Stimulated activated naive CD4-positive, alpha-beta T cell treated with Interleukin-2 at 50 U/mL for 16 hours (primary cell): ENCODE data around the gene STRBP.
"Not testable (repeated sequence)": the region's sequence is repeated elsewhere in the genome, so short reads cannot be mapped to it uniquely, and the experiment has no call there.

Experiments used
- DNase-seq: peaks from one replicate; lab custom pipeline; 2025; lab: John Stamatoyannopoulos, UW

STRBP gene

DNA sequence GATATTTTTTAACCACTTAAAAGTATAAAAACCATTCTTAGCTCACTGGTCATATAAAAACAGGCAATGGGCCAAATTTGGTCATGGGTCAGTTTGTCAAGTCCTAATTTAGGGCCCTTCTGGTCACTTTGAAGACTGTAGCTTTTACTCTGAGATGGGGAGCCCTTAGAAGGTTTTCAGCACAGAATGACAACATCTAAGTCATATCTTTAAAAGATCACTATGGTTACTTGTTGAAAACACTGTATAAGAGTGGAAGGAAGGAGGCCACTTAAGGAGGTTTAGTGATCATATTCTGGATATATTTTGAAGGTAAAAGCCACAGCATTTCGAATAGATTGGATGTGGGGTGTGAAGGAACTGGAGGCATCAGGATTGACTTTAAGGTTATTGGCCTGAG, 76.7 kb downstream of the STRBP start:
- DNase-seq = no peak

DNA sequence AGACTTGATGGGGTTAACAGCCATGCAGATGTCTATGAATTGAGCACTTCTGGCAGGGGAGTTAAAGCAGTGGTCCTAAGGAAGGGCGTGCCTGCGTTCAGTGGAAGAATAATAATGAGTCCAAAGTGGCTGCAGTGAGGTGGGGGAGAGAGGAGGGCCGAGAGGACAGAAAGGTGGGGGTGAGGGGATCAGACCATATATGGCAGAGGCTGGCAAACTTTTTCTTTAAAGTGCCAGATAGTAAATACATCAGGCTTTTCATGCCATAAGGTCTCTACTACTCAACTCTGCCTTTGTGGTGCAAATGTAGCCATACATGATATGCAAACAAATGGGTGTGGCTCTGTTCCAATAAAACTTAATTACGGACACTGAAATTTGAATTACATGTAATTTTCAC, 77.1 kb downstream of the STRBP start:
- no peak for DNase-seq

DNA sequence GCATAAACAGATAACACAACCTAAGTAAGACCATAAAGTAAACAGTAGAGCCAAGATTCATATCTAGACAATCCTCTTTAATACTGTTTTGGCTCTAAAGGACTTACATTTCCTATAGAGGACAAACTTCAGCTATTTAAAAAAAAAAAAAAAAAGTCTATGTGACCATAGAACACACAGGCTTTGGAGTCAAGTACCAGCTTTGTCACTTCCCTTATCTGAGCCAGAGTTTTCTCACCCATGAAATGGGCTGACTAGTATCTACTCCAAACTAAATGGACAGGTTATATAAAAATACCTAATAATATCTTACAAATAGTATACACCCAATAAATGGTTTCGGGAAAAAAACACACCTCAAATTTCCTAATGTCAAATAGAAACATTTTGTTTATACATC, 81.3 kb downstream of the STRBP start:
- DNase-seq = no peak

DNA sequence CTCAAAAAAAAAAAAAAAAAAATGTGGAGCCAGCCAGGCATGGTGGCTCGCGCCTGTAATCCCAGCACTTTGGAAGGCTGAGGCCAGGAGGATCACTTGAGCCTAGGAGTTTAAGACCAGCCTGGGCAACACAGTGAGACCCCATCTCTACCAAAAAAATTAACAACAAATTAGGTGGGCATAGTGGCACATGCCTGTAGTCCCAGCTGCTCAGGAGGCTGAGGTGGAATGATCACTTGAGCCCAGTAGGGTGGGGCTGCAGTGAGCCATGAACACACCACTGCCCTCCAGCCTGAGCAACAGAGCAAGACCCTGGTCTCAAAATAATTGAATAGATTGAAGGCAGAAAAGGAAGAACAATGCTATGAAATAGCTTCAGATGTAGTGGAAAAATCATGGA, 82.4 kb downstream of the STRBP start:
- DNase-seq = not testable (repeated sequence)

DNA sequence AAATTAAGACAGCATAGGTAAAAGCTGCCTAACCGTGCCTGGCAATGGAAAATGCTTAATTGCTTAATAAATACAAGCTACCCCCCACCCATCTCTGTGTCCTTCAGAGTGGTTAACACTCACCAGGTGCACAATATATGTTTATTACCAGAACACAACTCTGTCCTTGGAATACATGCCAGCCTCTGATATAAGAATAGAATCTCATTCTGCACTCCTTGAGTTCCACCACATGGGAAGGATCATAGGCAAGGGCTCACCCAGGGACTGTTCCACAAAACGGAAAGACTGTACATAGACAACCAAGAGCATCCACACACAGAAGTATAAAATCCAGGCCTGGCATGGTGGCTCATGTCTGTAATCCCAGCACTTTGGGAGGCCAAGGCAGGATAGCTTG, 91.4 kb downstream of the STRBP start:
- DNase-seq = no peak

DNA sequence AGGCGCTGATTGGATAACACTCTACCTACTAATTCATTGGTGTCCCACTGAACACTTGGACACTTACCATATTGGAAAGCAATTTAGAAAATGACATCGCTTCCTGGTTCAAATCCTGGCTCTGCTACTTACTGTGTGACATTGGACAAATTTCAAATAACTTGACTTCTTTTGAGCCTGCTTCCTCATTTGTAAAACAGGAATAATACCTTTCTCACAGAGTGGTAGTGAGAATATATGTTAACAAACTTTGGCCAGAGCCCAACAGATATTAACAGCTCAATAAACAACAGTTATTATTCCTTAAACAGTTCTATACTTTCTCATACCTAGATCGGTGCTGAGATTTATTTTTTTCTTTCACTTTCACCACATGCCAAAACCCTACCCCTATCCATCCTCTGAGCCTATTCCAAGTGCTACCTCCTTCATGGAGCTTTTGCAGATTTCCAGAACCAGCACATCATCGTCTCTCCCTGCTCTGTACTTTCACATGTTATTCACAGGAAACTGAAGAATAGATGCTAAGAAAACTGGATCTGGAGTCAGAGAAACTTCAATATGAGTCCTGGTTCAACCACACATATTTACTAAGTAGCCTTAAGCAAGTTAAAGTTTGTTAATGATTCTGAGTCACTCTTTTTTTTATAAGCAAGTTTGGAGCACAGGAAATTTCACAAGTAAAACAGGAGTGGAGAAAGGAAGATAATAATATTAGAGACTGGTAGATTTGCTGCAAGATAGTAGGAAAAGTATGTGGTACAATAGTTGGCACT, 92.3 kb downstream of the STRBP start:
- DNase-seq = no peak

DNA sequence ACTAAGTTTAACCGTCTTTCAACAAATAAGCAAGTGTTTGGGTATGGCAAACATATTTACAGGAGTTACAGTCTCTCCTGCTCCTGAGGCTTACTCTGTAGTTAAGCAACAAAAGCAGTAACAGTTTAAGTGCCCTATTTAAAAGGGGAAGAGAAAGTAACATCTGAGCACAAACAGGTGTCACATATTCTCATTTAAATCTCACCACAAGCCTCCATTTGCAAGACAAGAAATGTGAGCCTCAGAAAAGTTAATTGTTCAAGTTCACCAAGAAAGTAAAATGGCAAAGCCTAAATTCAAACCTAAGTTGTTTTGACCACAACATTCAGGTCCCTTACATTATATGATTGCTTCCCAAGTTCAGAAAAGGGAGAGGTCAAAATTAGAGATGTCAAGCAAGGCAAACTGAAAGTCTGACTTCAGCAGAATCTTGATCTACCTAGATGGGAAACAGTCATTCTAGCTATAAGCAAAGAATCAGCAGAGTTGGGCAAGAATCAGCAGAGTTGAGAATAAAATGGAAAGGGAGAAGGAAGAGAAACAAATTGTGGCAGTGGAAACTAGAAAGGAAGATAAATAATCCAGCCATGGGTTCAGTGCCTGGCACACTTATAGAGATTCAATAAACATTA, 93.4 kb downstream of the STRBP start:
- DNase-seq = no peak

DNA sequence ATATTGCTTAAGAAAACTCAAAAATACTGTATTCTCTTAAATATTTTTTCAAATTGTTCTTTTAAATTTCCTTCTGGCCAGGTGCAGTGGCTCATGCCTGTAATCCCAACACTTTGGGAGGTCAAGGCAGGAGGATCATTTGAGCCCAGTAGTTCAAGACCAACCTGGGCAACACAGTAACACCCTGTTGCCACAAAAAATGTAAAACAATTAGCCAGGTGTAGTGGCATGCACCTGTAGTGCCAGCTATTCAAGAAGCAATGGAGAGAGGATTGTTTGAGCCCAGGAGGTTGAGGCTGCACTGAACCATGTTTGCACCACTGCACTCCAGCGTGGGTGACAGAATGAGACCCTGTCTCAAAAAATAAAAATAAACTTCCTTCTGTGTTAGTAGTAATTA, 94.3 kb downstream of the STRBP start:
- no peak for DNase-seq

DNA sequence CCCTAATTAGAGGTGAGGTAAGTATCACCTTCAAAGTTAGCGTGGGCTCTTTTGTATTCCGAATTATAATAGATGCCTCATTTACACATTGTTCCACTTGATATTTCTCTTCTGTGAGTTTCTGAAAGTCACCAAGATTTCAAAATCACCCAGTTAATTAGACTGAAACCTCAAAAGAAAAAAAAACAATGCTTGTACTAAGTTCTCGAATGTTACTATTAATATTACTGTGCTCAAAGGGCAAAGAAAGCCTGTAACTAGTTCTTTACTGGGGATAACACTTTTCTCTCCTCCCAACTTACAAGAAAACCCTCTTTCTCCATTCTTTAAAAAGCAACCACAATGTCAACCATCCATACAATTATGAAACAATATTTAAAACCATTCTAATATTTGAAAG, 98.5 kb downstream of the STRBP start:
- DNase-seq = no peak

DNA sequence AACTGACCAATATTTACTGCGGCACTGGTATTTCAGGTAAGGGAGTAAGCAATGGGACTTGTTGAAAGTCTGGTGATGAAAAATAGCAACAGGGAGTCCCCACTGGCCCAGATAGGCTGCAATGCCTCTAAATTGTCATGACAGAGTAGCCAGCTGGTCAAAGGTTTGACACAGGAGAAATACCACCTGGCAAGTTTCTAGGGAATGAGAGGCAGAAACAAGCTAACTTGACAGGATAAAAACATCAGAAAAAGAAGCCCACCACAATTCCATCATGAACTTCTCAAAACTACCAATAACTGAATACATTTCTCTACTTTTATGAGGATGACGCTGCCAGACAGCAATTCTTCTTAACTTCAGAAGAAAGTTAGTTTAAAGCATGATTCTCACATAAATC, 99.8 kb downstream of the STRBP start:
- DNase-seq = no peak

DNA sequence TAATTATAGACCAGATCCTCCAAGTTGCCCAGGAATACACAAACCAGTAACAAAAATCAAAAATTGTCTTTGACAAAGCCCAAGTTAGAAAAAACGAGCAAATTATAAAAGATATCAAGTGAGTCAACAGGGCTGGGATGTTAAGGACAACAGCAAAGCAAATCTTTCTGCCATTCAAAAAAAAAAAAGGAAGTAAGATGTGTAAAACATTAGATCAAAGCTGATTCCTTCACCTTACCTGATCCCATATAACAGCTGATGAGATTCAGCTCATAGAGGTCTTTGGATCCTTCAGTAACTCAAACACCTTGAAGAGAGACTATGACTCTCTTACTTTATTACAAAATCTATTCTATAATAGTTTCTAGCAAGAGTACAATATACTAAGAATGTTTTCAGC, 100.9 kb downstream of the STRBP start:
- no peak for DNase-seq

DNA sequence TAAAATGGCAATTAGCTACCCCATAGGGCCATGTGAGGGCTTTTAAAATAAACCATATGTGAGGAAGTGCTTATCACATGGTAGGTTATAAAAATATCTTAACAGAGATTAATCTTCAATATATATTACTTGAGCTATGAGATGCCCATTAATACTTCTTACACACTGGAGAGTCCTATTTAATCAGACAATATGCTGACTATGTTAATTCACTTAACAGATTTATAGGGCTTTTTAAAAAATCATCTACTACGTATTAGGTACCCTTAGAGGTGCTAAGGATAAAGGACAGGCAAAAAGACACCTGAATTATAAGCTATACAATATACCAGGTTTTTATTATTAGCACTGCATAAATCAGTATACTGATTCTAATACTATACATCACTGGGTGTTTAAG, 102.6 kb downstream of the STRBP start:
- DNase-seq = no peak

DNA sequence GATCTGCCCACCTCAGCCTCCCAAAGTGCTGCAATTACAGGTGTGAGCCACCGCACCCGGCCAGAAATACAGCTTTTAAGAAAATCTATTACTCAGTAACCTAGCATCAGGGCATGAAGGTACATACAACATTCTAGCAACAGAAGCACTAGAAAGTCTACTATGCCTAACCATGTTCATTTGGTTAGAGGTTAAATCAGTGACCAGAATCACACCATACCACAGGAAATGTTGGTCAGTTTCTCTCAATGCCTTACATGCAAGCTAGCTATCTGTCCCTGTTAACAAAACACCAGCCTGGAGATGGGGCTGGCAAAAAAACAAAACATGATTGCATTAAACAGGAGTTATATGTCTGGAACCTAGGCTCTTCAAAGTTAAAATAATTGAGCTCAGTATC, 104.1 kb downstream of the STRBP start:
- DNase-seq = no peak

DNA sequence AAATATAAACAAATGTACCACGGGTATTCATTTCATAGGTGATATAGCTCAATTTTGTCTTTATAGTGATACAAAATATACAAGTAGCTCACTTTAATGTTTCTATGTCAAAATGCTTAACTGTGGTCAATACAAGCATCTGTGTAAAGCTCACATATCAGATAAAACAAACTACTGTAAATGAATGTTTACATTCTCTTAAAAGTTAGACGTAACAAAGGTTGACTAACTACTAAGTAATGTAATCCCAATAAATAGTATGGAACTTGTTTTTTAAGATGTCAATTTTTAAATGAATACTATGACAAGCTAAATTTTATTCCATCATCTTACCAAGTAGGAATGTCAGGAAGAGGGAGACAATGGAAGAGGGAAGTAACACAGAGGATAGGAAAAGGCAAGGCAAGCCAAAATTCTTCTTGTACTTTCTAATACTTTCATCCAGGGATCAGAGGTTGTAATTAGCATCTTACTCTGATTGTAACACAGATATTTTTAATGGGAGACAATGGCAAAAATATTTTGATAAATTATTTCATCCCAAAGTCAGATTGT, 105.5 kb downstream of the STRBP start:
- no peak for DNase-seq

DNA sequence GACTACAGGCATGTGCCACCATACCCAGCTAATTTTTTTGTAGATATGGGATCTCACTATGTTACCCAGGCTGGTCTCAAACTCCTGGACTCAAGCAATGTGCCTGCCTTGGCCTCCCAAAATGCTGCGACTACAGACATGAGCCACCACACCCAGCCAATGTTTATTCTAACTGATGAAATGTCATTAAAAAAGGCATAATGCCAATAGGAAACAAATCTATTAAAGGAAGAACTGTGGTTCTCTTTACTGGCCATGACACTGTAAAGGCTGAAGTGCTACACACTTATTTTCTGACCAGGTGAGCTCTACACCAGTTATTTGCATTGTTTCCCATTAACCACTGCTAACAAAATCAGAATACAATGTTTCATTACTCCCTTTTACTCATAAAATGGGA, 106.0 kb downstream of the STRBP start:
- no peak for DNase-seq

DNA sequence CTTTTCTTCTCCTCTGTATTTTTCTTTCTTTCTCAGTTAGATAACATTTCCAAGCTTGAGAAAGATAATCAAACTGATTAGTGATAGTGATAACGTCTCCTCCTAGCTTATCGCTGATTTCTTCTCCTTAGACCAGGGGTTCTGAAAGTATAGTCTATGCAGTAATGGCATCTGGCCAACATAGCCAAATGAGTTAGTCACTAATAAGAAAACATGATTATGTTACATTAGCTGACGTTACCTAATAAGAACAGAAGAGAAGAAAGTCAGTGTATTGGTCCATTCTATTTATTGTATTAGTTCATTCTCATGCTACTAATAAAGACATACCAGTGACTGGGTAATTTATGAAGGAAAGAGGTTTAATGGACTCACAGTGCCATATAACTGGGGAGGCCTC, 111.2 kb downstream of the STRBP start:
- DNase-seq = no peak

DNA sequence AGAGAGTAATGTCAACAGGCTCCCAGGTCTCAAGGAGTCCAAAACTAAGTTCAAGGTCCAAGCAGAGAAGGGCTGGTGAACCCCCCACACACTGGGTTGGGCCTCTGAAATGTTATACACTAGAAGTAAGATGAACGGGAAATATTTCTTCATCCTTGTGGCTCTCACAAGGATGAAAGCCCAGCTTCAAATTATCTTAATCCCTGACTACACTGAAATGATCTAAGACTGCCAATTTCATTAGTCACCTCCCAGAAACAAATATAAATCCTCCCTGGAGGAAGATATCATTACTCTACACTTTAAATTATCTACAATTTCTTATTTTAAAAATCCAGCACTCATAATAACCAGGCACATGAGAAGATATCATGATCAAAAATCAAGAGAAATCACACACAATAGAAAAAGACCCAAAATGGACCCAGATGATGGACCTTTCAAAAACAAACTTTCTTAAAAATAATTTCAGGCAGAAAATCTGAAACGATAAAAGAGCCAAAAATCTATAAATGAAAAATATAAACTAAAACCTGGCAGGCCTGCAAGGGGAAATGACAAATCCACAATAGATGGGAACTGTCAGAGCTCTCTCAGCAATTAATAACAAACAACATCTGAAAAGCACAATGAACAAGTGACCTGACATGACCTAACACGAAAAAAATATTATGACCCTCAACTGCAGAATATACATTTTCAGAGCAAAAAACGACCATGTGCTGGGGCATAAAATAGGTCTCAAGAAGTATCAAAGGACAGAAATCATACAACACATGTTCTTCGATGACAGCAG, 117.5 kb downstream of the STRBP start:
- DNase-seq = no peak

DNA sequence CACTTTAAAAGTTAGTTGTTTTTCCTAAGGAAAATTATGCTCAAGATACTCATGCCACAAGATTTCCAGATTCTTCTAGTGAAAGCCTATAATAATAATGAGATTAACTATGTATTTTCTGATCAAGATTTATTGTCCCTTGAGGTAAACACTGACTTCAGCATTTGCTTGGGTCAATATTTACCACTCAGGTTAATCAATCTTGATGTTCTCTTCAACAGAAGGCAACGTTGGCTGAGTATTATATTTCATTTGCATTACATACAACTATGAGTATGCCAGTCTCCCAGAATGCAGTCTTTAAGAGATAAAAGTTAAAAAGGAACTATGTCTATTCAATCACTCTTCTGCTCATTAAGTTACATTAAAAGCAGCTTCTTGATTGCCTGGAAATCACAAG, 119.3 kb downstream of the STRBP start:
- no peak for DNase-seq

DNA sequence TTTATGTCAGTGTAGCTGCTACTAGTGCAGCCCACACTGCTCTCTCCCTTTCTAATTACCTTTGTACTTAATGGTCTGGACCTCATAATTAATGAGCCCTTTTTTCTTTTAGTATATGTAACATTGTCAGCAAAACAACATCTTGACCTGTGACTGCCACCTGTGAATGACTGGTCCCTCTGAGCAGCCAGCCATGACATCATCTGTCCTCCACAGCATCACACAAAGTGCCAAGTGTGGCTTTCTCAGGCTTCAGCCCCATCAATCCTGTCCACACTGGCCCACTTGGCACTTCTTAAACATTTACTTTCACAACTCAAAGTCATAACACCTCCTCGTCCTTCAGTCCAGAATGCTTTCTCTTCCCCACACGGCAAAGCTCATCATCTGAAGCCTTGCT, 130.2 kb downstream of the STRBP start:
- DNase-seq = no peak

DNA sequence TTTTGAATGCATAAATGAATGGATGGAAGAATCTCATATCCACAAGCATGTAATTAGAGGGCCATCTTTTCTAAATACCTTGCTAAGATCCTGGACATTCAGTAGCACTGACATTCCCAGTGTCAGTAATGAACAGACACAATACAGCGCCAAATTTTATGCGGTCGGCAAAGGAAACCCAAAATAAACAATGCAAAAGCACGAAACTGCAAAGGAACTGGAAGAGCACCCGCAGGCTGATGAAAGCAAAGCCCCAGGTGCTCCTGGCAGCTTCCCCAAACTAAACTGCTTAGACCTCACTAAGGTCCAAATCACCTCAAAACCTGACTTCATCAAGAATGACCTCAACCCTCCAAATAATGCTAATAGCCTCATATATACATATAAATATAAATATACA, 133.0 kb downstream of the STRBP start:
- DNase-seq = no peak

DNA sequence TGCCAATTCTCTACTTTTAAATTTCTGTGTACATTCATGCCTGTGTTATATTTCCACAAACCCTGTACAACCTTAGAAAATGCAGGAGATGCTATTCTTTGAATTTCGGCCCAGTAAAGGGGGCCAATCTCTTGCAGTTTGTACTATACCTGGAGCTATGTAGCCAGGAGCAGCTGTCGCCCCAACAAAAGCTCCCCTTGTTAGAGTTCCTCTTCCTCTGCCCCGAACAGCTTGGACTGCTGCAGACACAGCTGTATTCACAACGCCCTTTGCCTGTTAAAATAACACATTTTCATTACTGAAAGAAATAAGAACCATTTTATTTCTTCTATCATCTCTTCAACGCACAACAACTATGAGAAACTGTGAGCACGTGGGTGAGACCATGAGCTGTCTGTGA, 135.7 kb downstream of the STRBP start:
- DNase-seq = no peak

DNA sequence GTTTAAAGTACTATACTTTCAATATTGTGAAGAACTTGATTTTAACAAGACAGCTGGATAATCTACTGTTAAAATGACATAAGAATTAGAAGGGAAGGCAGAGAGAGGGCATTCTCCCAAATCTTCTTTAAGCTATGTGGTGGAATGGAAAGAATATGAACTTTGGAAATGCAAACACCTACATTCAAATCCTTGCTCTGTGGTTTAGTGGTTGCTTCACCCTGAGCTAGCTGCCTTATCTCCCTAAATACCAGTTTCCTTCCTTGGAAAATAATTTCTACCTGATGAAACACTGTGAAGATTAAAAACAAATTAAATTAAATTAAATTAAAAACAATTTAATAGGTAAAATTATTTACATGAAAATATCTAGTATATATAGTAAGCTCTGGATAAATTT, 136.4 kb downstream of the STRBP start:
- no peak for DNase-seq

DNA sequence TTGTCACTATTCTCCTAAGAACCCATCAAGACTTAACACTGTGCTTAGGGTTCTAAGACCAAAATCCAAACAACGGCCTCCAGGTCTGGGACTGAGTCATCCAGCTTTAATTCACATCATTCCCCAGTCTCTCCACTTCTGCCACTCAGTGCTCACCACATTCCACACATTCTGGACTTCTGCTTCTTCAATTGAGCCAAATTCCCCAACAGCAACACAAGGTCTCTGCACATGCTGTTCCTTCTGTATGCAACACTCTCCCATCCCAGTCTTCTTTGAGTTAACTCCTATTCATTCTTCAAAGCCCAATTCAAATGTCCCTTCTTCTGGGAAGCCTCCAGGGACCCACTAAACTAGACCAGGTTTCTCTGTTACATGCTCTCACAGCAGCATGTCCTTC, 137.1 kb downstream of the STRBP start:
- DNase-seq = no peak
